ENCODE data around the gene TOR4A.
A peak's percentile ranks its signal among the peaks of the same experiment; 100 is the strongest.

Gene TOR4A

DNA sequence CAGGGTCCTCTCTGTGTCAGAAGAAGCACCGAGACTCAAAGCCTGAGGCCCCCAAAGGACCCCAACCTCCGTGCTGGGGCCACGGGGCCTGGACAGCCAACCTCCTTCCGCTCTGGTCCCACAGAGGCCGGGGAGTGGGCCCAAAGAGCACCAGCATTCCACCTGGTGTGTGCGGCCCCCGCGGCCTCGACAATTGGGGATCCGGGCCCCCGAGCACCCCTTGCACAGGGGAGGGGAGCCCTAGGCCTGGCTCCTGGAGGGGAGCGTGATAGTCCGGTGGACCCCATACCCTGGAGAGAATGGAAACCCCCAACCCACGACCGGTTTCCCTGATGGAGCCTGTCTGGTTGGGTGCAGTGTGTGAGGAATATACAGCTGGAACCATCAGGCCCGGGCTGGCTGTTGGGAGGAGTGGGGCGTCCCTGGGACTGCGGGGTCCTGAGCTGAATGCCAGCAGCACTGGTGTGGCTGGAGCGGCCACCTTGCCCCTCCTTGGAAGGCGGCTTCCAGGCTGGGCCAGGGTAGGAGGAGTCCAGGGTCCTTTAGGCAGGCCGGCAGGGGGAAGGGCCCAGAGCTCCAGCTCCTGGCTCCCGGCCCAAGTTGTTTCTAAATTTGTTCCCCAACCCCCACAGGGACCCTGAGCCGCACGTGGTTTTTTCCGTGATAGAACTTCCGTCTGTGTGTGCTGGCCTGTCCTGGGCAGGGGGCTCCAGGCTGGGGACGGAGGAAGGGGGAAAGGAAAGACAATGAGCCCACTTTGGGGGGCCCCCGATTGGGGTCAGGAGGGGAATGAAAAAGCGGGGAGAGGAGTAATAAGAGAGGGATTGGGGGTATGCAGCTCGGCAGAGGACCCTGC is 825 bp upstream of the TOR4A start:
- Histone ChIP-seq H3K4me3 (no peak overlapping the region), H3K36me3 (replicated peaks) (peaks cover 14% of the 10 kb centered on the region), H3K9me3 (no peaks in the 10 kb centered on the region), H3K27me3 (ENCODE audit: low read depth) (no peaks in the 10 kb centered on the region), H3K4me1 (peaks cover 3% of the 10 kb centered on the region; the same call in 1 of the 2 replicates)
- in situ Hi-C loops (cut with MboI; ENCODE audit: low sequenced_read_pairs) = no loop called here
- peak in 1 of 2 experiments; percentile 68 for DNase-seq (ENCODE audit: low spot score in 2 of 2)

DNA sequence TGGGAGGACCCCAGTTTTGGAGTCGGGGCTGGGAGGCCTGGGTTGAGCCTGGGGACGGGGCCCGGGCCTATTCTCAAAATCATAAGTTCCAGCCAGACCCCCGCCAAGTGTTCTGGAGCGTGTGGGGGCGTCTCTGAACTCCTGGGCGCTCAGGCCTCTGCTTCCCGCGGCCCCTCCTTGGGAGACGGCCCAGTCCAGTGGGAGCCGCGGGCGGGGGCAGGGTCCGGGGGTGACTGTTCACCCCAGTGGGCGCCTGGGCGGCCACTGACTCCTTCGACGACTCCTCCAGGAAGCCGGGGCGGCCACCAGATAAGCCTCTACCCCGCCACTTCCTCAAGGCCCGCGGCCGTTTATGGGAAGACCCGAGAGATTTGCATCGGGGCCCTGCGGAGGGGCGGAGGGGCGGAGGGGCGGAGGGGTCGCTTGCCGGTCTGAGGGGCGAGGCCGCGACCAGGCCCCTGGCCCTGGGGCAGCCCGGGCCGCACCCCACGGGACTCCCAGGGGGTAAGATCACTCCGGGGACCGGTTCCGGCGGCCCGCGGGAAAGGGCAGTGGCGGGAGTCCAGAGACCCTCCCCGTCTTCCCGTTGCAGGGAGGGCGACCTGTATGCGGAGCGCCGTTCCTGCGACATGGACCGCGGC is 655 bp downstream of the TOR4A start:
- no peak overlapping the region for H3K4me3 ChIP-seq
- H3K4me1 ChIP-seq = peaks cover 3% of the 10 kb centered on the region; the same call in 1 of the 2 replicates
- no peaks in the 10 kb centered on the region for H3K27me3 ChIP-seq (ENCODE audit: low read depth)
- H3K9me3 ChIP-seq = no peaks in the 10 kb centered on the region
- peaks cover 1% of the 10 kb centered on the region; the same call in 1 of the 2 replicates for H3K36me3 ChIP-seq (replicated peaks)
- in situ Hi-C loops (cut with MboI; ENCODE audit: low sequenced_read_pairs) = no loop called here
- peak in 1 of 2 experiments; percentile 18 for DNase-seq (ENCODE audit: low spot score in 2 of 2)

DNA sequence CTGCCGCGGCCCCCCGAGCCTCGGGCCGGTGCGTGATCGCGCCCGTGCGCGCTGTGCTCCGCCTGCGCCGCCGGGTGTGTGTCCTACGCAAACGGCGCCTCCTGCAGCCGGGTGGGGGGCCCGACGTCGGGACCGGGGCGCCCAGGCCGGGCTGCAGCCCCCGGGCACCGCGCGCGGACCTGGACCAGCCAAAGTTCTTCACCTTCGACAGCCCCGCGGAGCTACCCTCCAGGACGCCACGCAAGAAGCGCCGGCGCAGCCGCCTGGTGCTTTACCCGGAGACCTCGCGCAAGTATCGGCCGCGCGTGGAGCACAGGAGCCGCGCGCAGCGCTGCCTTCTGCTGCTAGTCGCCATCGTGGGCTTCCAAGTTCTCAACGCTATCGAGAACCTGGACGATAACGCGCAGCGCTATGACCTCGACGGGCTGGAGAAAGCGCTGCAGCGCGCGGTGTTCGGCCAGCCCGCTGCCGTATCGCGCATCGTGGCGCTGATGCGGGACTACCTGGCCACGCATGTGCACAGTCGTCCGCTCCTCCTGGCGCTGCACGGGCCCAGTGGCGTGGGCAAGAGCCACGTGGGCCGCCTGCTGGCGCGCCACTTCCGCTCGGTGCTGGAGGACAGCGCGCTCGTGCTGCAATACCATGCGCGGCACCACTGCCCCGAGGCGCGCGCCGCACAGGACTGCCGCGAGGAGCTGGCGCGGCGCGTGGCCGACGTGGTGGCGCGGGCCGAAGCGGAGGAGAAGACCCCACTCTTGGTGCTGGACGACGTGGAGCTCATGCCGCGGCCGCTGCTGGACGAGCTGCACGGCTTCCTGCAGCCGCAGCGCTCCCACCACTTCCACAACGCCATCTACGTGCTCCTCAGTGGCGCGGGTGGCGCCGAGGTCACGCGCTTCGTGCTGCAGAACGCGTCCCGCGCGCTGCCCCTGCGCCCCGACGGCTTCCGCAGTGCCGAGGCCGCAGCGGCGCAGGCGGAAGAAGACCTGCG is 1.5 kb downstream of the TOR4A start:
- Histone ChIP-seq H3K9me3 (no peaks in the 10 kb centered on the region), H3K4me1 (peaks cover 3% of the 10 kb centered on the region; the same call in 1 of the 2 replicates), H3K27me3 (ENCODE audit: low read depth) (no peaks in the 10 kb centered on the region), H3K36me3 (replicated peaks) (no peaks in the 10 kb centered on the region), H3K4me3 (no peak overlapping the region)
- DNase-seq (ENCODE audit: low spot score in 2 of 2) = no peak
- in situ Hi-C loops (cut with MboI; ENCODE audit: low sequenced_read_pairs) = no loop called here

GRCh38 chr9:137279741-137280473 is 2.4 kb downstream of the TOR4A start:
- no peaks in the 10 kb centered on the region for H3K9me3 ChIP-seq
- in situ Hi-C loops (cut with MboI; ENCODE audit: low sequenced_read_pairs) = no loop called here
- peak in 1 of 2 experiments; percentile 10 for DNase-seq (ENCODE audit: low spot score in 2 of 2)
- no peak overlapping the region for H3K4me3 ChIP-seq
- H3K27me3 ChIP-seq (ENCODE audit: low read depth) = no peaks in the 10 kb centered on the region
- H3K36me3 ChIP-seq (replicated peaks) = no peaks in the 10 kb centered on the region
- H3K4me1 ChIP-seq = peaks cover 3% of the 10 kb centered on the region; the same call in 1 of the 2 replicates

DNA sequence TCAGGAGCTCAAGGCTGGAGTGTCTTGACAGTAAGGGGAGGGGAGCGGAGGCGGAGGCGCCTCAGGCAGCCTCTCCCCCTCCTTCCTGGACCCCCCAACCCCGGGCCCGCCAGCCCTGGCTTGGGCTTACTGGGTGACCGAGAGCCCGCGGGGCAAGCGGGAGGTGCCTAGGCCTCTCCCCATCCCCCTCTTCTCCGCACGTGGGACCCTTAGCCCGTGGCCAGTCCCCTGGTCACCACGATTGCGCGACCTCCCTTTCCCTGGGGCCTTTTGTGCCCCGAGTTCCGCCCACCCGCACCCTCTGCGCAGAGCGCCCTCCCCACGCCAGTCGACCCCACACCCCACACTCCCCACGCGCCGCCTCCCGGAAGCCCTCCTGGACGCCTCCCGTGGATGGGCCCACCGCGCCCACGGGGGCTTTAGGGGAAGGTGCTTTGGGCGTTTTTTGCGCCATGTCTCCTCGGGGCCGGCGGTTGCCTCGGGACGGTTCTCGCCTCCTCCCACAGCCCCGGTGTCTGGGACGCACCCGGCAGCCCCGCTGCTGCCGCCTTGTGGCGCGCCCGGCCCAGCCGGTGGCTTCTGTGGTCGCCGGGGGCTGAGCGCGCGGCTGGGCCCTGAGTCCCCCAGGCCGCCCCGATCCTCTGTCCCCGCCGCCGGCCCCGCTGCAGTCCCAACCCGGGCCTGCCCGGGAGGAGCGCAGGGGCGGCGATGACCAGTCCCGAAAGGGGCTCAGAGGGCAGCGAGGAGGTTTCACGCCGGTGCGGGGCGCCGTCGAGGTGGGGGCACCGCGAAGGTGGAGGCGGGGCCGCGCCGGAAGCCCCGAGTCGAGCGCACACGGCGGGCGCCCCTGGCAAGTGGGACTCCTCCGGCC is 3.2 kb downstream of the TOR4A start:
- no peaks in the 10 kb centered on the region for H3K27me3 ChIP-seq (ENCODE audit: low read depth)
- in situ Hi-C loops (cut with MboI; ENCODE audit: low sequenced_read_pairs) = no loop called here
- H3K4me1 ChIP-seq = peaks cover 3% of the 10 kb centered on the region; the same call in 1 of the 2 replicates
- no peaks in the 10 kb centered on the region for H3K36me3 ChIP-seq (replicated peaks)
- no peaks in the 10 kb centered on the region for H3K9me3 ChIP-seq
- DNase-seq (ENCODE audit: low spot score in 2 of 2) = no peak
- H3K4me3 ChIP-seq = no peak overlapping the region

DNA sequence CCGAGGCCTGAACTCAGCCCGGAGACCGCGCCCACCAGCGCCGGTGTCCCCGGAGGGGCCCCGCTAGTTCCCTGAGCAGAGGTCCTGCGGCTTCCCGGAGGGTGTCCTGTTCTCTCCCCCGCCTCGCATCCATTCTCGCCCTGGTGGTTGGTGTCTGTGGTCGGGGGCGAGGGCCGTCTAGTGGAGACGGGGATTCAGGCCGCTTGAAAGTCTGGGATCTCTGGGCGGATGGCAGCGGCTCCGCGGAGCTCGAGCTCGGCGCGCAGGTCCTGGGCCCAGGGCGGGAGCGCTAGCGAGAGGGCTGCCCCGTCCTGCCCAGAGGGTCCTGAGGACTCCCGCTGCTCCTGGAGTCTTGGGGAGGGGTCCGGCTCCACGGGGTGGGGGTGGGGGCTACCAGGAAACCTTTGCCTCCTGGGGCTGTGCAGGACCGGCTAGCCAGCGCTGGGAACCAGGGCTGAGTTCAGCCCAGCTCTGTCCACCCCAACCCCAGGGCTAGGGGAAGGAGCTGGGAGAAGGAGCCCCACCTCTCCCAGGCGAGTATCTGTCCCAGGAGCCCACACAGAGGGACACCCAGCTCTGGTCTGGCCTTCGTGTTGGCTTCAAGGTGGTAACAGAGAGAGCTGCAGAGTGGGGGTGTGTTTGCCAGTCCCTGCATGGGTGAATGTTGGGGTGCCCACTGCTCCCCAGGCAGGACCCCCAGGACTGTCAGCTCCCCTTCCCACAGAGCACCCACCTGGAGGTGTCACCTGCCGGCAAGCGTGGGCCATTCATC is 4.0 kb downstream of the TOR4A start:
- Histone ChIP-seq H3K4me3 (no peak overlapping the region), H3K9me3 (no peaks in the 10 kb centered on the region), H3K4me1 (peaks cover 3% of the 10 kb centered on the region; the same call in 1 of the 2 replicates), H3K36me3 (replicated peaks) (no peaks in the 10 kb centered on the region), H3K27me3 (ENCODE audit: low read depth) (no peaks in the 10 kb centered on the region)
- in situ Hi-C loops (cut with MboI; ENCODE audit: low sequenced_read_pairs) = no loop called here
- DNase-seq (ENCODE audit: low spot score in 2 of 2) = no peak

- Histone ChIP-seq H3K9me3 (no peaks in the 10 kb centered on the region), H3K4me3 (no peak overlapping the region), H3K36me3 (replicated peaks) (no peaks in the 10 kb centered on the region), H3K4me1 (no peaks in the 10 kb centered on the region), H3K27me3 (ENCODE audit: low read depth) (no peaks in the 10 kb centered on the region)
- in situ Hi-C loops (cut with MboI; ENCODE audit: low sequenced_read_pairs) = no loop called here
- DNase-seq (ENCODE audit: low spot score in 2 of 2) = peak; percentile 63 to 75
These were observed 9.5 kb downstream of the TOR4A start for GRCh38 chr9:137286975-137287383.

DNA sequence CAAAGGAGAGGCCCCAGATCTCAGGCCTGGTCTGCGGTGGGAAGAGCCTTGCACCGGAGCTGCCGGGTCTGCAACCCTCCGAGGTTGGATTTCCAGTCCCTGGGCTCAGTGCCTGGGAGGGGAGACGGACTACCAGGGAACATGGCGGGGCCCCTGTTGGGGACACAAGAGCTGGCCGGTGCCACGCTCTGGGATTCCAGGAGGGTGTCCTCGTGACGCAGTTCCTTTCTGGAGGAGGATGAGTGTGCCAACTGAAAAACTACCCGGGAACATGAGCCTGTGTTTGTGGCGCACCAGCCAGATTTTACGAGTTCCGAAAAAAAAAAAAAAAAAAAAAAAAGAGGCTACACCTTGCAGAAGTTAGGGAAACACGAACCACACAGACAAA is 15.6 kb downstream of the TOR4A start:
- Histone ChIP-seq H3K27me3 (ENCODE audit: low read depth) (no peaks in the 10 kb centered on the region), H3K36me3 (replicated peaks) (no peaks in the 10 kb centered on the region), H3K9me3 (no peaks in the 10 kb centered on the region), H3K4me1 (no peaks in the 10 kb centered on the region; the same call in 1 of the 2 replicates), H3K4me3 (no peak overlapping the region)
- DNase-seq (ENCODE audit: low spot score in 2 of 2) = no peak
- in situ Hi-C loops (cut with MboI; ENCODE audit: low sequenced_read_pairs) = loop anchor here (5.0 kb wide), 1 partner anchor 114 kb away; no protein-coding TSS in a partner anchor

DNA sequence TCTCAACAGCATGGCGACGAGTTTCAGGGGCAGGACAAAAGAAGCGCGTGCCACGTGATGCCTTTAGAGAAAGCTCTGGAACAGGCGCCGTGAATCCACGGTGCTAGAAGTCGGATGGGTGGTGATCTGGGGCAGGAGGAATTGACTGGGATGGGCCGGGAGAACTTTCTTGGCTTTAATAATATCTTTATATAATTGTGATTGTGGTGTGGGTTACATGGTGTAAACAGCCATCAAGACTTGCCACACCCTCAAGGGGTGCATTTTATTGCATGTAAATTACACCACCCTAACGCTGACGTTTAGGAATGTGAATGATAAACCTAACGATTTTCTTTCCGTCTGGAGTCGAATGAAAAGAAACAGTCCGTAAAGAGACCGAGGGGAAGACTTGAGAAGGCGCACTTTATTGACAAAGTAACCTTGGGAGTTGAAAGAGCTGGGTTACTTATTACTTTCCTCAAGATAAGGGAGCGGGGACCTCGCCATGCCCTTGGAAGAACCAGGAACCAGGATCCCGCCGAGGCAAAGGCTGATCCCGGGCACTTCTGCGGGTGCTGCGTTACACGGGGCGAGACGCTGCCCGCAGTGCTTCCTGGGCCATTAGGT is 16.1 kb downstream of the TOR4A start:
- in situ Hi-C loops (cut with MboI; ENCODE audit: low sequenced_read_pairs) = loop anchor here (5.0 kb wide), 1 partner anchor 114 kb away; no protein-coding TSS in a partner anchor
- Histone ChIP-seq H3K36me3 (replicated peaks) (no peaks in the 10 kb centered on the region), H3K9me3 (no peaks in the 10 kb centered on the region), H3K4me1 (peaks cover 1% of the 10 kb centered on the region), H3K4me3 (no peak overlapping the region), H3K27me3 (ENCODE audit: low read depth) (no peaks in the 10 kb centered on the region)
- no peak for DNase-seq (ENCODE audit: low spot score in 2 of 2)

GRCh38 chr9:137294091-137294680 is 16.7 kb downstream of the TOR4A start:
- H3K9me3 ChIP-seq = no peaks in the 10 kb centered on the region
- peaks cover 6% of the 10 kb centered on the region for H3K4me1 ChIP-seq
- H3K36me3 ChIP-seq (replicated peaks) = peaks cover 4% of the 10 kb centered on the region
- no peak overlapping the region for H3K4me3 ChIP-seq
- H3K27me3 ChIP-seq (ENCODE audit: low read depth) = no peaks in the 10 kb centered on the region
- peak in 1 of 2 experiments; percentile 60 for DNase-seq (ENCODE audit: low spot score in 2 of 2)
- in situ Hi-C loops (cut with MboI; ENCODE audit: low sequenced_read_pairs) = loop anchor here (5.0 kb wide), 1 partner anchor 113 kb away; no protein-coding TSS in a partner anchor

Measured in HAP-1 (cell line).